GM10266 (cell line): ENCODE results near the gene ZNF687.

Experiments used
- DNase-seq: peaks from one replicate; pipeline ENCODE4 v3.0.0; 2012; ENCODE audit errors: extremely low spot score
- CTCF ChIP-seq: IDR thresholded peaks from 2 replicates; pipeline ENCODE4 v1.5.1; 2012; ENCODE audit warnings: mild to moderate bottlenecking, low read depth; ENCODE audit not compliant: control insufficient read depth, insufficient read depth; ENCODE audit errors: missing control alignments

ZNF687 gene, protein sequence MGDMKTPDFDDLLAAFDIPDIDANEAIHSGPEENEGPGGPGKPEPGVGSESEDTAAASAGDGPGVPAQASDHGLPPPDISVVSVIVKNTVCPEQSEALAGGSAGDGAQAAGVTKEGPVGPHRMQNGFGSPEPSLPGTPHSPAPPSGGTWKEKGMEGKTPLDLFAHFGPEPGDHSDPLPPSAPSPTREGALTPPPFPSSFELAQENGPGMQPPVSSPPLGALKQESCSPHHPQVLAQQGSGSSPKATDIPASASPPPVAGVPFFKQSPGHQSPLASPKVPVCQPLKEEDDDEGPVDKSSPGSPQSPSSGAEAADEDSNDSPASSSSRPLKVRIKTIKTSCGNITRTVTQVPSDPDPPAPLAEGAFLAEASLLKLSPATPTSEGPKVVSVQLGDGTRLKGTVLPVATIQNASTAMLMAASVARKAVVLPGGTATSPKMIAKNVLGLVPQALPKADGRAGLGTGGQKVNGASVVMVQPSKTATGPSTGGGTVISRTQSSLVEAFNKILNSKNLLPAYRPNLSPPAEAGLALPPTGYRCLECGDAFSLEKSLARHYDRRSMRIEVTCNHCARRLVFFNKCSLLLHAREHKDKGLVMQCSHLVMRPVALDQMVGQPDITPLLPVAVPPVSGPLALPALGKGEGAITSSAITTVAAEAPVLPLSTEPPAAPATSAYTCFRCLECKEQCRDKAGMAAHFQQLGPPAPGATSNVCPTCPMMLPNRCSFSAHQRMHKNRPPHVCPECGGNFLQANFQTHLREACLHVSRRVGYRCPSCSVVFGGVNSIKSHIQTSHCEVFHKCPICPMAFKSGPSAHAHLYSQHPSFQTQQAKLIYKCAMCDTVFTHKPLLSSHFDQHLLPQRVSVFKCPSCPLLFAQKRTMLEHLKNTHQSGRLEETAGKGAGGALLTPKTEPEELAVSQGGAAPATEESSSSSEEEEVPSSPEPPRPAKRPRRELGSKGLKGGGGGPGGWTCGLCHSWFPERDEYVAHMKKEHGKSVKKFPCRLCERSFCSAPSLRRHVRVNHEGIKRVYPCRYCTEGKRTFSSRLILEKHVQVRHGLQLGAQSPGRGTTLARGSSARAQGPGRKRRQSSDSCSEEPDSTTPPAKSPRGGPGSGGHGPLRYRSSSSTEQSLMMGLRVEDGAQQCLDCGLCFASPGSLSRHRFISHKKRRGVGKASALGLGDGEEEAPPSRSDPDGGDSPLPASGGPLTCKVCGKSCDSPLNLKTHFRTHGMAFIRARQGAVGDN

DNA sequence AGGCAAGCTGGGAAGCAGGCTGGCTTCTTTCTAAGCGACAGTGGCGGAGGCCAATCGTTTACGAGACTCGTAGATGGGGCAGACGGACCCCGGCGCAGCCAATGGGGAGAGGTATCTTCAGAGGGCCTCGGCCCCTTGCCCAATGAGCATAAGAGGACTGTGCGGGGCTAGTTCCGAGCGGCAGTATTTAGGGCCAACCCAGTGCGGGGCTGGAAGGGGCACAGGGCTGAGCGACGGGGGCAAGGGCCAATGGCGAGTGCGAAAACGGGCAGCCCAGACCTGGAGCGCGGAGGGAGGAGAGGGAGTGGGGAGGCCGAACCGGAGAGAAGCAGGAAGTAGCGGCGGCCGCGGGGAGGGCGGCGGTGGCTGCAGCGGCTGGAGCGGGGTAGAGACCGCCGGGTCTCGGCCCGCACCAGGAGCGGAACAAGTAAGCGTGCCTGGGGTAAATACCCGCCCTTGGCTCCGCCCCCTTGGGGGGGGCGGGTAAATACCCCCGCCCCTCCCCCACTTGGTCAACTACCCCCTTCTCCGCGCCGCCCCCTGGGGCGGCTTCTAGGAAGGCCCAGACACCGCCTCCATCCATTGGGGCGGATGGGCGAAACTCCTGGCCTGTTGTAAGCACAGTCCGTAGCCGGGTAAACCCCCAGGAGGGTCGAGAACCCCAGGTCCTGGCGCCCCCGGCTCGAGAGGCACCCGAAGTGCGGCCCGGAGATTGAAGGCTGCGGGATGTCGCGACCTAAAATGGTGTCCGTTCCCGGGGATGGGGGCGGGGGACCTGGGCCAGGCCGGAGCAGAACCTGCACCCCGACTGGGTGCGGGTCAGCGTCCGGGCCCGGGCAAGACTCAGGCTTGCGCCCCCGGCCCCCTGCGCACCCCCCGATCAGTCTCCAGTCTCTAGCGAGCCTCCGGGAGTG, at the start of gene ZNF687:
ZNF687 (plus strand) TSS at position 331 of the 914 bp plus-strand sequence. CDS start 3,993 bp downstream, outside the sequence.
- no peak for TF ChIP-seq CTCF
- peak; percentile 97 for DNase-seq

- no peak for TF ChIP-seq CTCF
- DNase-seq: no peak
Observed at GRCh38 chr1:151235235-151235634, 46.9 kb upstream of the ZNF687 start.

DNA sequence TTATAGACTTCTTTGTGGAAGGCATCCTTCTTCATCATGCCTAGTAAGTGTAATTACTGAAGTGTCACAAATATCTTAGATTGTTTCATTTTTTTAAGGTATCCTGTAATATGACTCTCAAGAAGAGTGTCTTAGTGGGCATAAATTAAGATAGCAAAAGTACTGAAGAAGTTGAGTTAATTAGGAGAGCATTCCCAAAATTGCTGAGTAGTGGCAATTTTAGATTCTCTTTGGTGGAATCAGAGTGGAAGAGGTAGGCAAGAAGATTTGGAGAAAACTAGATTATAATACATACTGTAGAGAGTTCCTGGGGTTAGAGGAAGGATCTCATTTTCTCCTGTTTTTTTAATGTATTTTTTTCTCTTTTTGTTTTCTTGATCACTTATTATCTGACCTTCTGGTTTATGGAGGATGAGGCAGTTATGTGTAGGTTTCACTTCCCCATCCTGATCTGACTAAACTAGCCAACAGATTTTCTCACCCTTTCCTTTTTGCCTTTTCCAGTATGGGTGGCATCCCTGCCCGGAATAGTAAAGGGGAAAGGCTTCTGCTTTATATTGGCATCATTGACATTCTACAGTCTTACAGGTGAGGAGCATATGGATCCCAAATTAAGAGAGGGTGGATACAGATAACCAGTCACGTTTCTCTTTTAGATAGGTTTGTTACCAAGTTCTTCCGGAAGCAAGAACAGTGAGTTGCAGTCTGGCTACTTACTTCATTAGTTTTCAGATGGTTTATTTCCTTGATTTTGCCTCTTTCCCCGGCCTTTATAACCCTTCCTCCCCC, 44.2 kb upstream of the ZNF687 start:
- peak; percentile 27 for DNase-seq
- no peak for TF ChIP-seq CTCF

GRCh38 chr1:151238467-151238739, 43.7 kb upstream of the ZNF687 start:
- DNase-seq: no peak
- TF ChIP-seq CTCF: no peak

DNA sequence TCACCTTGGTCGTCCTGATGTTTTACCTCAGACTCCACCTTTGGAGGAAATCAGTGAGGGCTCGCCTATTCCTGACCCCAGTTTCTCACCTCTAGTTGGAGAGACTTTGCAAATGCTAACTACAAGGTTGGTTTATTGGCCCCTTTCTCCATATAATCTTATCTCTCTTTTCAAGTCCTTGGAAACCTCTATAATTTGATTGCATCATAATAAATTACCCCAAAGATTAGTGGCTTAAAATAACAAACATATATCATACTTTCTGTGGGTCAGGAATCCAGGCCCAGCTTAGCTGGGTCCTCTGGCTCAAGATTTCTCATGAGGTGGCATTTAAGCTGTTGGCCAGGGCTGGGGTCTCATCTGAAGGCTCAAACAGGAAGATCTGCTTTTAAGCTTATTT, 39.7 kb upstream of the ZNF687 start:
- no peak for DNase-seq
- no peak for TF ChIP-seq CTCF
